Ecto neural progenitor cell (in vitro differentiated cells): Measurements from ENCODE around the gene PRIM2.
"Not testable (repeated sequence)": the region's sequence is repeated elsewhere in the genome, so short reads cannot be mapped to it uniquely, and the experiment has no call there.

Experiments used
- DNase-seq: peaks from one replicate; pipeline ENCODE4 v3.0.0-alpha.2; 2018; ENCODE audit warnings: low spot score

Gene PRIM2, protein sequence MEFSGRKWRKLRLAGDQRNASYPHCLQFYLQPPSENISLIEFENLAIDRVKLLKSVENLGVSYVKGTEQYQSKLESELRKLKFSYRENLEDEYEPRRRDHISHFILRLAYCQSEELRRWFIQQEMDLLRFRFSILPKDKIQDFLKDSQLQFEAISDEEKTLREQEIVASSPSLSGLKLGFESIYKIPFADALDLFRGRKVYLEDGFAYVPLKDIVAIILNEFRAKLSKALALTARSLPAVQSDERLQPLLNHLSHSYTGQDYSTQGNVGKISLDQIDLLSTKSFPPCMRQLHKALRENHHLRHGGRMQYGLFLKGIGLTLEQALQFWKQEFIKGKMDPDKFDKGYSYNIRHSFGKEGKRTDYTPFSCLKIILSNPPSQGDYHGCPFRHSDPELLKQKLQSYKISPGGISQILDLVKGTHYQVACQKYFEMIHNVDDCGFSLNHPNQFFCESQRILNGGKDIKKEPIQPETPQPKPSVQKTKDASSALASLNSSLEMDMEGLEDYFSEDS

DNA sequence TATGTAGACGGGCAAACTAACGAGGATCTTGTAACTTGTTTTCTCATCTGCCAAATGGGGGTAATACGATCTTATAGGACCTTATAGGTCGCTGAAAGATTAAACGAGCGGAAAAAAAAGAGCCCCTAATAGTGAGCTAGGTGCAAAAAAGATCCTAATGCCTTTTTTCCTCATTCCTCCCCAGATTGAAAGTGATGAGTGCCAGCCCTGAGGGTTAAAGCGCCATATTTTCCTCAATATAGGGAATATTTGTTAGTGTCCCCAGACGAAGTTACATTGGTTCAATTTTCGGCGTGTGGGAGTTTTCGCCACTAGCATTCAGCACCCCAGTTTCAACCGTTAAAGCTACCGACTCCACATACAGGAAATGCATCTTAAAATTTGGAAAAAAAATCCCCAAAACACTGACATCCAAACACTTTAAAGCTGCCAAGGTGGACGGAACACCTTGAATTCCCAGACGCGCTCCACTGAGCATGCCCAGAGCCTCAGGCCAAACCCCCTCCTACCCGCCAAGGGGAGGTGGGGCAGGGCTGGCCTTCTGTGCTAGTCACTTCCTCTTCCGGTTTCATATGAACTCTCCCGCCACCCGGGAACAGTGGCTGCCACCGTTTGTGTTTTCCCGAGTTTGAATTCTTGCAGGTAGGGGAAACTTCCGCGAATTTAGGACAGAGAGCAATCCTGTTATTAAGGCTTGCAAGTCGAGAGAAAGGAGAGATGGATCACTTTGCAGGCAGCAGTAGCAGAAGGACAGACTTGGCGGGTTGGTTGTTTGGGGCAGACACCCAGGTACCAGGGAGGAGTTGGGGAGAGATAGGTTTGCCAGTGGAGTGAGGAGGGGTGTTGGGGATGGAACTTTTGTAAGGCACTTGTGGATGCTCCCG, at the start of gene PRIM2:
Gene PRIM2 (plus strand): TSS at position 571 of the 884 bp plus-strand sequence. CDS start 816 bp downstream, outside the sequence.
- peak; percentile 88 for DNase-seq

DNA sequence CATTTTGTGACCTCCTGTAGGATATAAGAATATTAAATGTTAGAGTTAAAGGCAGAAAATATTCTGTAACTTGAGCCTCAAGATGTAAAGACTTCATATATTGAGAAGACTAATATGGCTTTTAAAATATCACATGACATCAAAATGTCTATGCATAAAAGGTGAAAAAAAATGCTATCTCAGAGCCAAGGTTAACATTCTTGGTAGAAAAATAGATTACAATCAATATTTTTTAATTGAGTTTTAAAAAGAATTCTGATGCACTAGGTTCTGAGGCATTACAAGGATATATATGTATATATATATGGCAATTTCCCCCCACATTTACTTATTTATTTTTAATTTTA, 49.2 kb upstream of the PRIM2 start:
- DNase-seq = no peak

DNA sequence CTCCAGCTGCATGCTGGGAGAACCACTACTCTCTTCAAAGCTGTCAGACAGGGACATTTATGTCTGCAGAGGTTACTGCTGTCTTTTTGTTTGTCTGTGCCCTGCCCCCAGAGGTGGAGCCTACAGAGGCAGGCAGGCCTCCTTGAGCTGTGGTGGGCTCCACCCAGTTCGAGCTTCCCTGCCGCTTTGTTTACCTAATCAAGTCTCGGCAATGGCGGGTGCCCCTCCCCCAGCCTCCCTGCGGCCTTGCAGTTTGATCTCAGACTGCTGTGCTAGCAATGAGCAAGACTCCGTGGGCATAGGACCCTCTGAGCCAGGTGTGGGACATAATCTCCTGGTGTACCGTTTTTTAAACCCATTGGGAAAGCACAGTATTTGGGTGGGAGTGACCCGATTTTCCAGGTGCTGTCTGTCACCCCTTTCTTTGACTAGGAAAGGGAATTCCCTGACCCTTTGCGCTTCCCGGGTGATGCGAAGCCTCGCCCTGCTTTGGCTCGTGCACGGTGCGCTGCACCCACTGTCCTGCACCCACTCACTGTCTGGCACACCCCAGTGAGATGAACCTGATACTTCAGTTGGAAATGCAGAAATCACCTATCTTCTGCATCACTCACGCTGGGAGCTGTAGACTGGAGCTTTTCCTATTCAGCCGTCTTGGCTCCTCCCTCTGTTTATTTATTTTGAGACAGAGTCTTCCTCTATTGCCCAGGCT, 43.2 kb upstream of the PRIM2 start:
- DNase-seq = not testable (repeated sequence)

DNA sequence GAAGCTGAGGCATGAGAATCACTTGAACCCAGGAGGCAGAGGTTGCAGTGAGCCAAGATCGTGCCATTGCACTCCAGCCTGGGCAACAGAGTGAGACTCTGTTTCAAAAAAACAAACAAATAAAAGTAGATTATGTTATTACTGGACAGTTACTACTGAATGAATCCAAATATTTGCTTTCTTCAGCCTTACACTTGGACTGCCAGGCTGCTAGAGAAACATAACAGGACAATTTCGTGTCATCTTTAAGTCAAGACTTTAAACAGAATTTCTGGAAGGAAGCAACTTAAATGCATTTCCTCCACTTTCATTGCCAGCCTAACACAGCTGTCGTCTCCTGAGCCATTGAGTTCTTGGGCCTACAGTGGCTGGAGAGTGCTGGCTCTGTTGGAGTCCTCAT, 42.0 kb upstream of the PRIM2 start:
- DNase-seq = no peak

DNA sequence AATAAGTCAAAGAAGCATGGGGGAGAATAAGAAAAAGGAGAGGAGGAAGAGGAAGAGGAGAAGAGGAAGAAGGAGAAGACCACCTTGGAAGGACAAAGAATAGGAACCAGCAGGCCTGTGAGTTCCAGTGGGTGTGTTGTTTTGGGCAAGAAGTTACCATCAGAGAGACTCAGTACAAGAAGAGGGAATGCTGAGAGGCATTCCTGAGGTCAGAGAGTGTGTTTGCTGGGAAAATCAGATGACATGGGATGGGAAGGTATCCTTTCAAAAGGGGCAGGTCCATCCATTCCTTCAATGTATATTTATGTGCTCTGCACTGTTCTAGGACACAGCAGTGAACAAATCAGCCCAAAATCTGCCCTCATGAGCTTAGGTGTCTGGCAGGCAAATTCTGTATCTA, 40.5 kb upstream of the PRIM2 start:
- DNase-seq = no peak

DNA sequence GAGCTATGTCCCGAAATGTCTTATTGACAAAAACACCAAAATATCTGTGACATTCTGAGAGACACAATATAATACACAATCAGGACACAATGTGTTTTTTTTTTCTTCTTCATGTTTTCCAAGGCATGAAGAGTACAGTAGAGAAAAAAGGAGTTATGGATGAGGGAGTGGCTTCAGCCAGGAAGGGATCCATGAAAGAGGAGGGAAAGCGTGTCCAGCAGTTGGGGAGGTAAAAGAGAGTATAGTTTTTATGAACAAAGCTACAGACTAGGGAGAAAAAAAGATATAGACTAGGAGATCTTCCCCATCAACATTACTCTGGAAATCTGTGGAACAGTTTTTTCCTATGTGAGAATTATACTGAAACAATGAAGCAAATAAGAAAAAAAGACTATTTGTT, 38.9 kb upstream of the PRIM2 start:
- no peak for DNase-seq

DNA sequence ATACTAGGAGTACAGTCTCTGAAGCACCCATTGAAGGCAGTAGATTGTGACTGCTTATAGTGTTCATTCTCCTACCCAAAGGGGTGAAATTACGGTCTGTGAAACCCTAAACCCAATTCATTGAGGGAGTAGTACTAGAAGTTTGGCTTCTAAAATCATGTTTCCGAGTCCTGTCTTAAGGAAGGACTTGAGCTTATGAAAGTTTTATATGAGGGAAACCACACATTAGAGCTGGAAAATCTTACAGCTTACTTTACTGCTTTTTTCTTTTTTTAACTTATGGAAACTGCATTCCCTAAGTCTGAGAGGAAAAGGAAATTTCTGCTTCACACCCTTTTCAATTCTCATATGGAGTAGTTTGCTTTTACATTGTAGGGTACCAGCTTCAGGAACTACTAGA, 38.4 kb upstream of the PRIM2 start:
- DNase-seq = no peak

DNA sequence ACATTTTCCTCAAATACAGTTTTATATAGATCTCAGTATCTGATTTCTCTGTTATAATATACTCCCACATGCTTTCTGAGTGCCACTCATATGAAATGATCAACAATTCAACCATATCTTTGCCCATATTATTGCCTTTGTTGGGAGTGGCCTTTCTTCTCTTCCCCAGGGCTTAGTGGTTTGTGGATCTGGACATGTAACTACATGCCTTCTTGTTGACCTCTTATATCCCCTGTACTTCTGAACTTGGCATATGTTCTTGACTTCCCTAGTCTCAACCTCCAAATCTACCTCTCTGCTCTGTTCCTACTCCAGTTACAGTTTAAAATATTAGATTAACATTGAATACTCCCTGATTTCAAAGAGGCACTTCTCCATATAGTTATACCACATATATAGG, 34.3 kb upstream of the PRIM2 start:
- no peak for DNase-seq

DNA sequence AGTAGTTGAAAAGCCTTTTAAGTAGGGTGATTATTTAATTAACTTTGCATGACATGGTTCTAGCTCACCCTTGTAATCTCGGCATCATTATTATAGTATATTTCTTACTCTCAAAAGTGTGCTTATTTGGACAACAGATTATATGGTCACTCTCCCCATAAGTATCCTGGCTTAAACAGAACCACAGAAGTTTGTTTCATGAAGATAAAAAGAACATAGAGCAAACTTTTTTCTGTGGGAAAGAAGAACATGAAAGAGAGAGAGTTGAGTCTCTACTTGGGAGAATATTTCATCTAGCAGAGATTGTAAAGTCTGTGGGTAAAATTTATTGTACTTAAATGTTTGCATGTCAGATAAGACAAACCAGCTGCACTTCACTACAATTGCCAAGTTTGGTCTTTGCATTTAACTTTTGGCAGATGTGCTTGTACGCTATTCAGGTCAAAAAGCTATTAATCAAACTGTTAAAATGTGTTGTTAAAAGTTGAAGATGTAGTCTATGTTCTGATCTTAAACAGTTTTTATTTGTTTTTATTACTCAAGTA, 33.4 kb upstream of the PRIM2 start:
- DNase-seq = no peak

DNA sequence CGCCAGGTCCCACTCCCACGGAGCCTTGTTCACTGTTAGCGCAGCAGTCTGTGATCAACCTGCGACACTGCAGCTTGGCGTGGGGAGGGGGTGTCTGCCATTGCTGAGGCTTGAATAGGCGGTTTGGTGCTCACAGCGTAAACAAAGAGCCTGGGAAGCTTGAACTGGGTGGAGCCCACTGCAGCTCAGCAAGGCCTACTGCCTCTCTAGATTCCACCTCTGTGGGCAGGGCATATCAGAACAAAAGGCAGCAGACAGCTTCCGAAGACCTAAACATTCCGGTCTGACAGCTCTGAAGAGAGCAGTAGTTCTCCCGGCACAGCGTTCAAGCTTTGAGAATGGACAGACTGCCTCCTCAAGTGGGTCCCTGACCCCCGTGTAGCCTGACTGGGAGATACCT, 29.3 kb upstream of the PRIM2 start:
- peak; percentile 63 for DNase-seq

DNA sequence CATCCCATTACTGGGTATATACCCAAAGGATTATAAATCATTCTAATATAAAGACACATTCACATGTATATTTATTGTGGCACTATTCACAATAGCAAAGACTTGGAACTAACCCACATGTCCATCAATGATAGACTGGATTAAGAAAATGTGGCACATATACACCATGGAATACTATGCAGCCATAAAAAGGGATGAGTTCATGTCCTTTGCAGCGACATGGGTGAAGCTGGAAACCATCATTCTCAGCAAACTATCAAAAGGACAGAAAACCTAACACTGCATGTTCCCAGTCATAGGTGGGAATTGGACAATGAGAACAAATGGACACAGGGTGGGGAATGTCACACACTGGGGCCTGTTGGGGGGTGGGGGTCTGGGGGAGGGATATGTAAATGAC, 24.0 kb upstream of the PRIM2 start:
- DNase-seq = not testable (repeated sequence)

DNA sequence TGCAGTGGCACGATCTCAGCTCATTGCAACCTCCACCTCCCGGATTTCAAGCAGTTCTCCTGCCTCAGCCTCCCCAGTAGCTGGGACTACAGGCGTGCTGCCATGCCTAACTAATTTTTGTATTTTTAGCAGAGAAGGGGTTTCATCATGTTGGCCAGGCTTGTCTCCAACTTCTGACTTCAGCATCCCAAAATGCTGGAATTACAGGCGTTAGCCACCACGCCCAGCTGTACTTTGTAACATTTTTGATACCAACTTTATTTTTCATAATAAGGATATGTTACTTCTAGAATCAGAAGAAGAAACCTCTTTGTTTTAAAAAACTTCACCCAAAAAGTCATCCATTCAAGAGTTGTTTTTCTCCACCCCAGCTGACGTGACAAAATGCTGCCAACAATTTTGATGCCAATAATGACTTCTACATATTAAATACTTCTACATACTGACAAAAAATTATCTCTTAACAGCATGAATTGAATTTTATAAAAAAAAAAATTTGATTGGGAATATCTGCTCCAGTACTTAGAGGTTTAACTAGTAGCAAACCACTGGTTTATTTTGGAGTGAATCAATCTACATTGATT, 22.5 kb upstream of the PRIM2 start:
- DNase-seq = no peak

DNA sequence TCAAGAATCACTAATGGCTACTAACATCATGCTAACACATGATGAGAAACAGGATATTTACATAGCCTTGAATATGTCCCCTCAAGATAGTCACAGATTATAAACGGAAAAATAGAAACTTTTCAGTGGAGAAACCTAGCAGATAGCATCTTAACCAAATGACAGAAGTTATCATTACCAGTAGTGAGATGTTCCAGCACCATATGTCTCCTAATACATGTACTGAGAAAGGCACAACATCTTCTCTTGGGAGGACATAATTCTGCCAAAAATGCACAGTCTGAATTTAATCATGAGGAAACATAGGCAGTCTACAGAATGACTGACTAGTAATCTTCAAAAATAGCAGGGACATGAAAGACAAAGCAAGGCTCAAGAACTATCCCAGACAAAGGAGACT, 19.9 kb upstream of the PRIM2 start:
- DNase-seq = no peak

DNA sequence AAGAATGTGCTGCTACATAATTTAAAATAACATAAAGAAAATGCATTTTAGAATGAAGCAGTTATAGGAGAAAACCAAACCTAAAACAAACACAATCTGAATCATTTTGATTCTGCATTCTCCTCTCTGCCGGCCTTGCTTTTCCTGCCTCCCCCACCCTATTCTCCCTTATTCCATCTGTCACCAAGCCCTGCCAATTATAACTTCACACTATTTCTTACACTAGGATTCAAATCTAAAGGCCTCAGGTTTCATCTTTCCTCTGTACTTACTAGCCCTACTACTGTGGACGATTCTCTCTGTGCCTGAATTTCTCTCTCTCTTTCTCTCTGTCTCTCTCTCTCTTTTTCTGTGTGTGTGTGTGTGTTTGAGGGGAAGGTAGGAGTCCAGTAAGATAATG, 18.7 kb upstream of the PRIM2 start:
- no peak for DNase-seq

DNA sequence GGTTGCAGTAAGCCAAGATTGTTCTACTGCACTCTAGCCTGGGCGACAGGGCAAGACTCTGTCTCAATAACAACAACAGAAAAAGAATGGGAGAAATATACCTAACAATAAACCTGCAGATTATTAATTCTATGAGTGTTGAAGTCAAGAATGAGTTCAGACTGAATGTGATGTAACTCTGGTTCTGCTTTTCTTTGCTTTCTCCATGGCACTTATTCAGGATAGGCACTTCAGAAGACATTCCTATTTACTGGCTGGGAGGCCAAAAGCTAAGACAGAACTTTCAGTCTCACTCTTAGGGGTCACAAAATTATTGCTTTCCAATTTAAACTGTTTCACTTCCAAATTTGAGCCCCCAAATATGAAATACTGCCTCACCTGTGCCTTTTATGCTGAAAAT, 15.7 kb upstream of the PRIM2 start:
- no peak for DNase-seq

DNA sequence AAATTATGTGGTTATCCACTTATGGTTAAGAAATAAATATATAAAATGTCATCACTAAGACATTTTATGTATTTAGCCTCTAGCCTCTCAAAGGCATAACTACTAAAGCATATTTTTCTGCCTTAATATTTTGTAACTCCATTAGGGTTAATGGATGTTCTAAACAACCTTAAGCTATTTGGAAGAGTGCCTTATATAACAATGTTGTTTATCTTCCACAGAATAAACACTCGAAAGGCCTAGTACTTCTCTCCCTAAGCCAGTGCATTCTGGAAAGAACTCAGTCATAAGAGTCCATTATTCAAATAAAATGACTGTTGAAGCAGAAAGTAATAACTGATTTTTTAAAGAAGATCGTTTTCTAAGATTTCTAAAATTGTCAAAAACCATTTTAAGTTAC, 15.0 kb upstream of the PRIM2 start:
- DNase-seq = no peak

DNA sequence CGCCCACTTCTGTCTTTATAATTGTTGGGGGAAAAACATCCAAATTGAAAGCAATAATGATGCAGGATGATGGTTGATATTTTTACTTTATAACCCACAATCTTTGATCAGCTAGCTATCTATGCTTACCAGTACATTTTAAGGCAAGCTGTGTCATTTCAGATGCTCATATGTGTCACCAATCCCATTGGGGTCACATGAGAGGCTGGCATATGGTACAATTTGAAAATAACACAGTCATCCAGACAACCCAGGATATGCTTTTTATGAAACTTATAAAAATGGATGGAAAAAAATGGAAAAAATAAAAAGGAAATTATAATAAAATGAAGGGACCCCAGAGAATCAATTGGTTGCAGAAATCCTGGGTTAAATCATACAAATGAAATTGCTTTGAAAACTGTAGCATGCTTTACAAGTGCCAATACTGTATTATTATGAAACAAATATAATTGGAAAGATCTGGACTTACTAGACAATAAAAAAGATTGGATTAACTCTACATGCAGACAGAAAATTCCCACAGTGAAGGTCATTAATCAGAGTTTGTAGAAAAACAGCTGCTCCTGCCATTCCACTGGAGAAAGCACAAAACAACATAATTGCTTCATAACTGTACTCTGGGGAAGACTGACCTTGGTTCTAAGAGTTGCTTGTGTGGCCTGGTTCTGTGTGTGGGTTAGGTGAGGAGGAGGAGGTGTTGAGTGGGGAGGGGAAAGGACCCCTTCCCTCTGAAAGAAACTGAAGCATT, 13.3 kb upstream of the PRIM2 start:
- DNase-seq = no peak

DNA sequence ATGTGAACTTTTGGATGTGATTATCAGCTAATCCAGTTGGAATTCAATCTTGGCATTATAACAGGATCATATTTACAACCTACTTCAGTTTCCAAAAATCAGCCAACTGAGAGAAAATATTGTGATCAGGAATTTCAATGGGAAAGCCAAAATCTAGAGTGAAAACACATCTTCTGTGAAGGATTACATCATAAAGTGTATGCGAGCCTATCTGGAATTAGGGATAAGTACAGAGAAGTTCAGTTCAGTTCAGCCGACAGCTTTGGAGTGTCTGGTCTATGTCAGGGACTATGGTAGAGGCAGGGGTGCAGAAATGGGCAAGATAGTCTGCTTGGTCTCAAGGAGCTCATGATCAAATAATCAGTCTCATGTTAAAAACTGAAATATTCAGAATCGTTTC, 12.3 kb upstream of the PRIM2 start:
- no peak for DNase-seq

DNA sequence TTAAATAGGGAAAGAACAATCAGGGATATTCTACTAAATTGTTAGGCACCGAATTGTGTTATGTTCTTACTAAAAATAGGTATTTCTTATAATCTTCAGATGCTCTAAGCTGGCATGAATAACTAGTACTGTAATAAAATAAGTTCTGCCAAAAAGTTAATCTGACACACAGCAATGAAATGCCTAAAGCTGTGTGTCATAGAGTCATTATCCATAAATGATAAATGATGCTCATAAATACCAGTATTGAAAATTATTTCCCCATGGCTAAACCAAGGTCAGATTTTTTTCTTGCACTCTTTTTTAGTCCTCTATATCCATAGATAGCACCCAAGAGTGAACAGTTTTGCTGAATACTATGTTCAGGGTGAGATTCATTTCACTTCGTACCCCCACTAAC, 11.7 kb upstream of the PRIM2 start:
- DNase-seq = no peak

DNA sequence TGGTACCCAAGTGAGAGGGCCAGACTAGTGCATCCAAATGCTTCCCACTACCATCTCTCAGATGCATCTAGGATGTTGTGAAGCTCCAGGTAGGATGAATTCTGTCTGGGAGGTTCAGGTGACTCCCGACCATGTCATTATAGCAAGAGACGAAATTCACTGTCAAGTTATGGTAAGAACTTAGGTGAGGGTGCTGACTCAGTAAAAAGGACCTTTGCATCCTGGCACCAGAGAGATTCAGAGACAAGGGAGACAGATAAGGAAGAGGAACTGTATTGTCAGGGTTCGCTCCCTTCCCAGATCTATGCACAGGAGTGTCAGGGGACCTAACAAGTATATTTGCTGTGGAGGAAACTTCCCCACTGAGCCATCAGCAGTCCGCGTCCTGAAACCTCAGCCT, 11.2 kb upstream of the PRIM2 start:
- DNase-seq = no peak

DNA sequence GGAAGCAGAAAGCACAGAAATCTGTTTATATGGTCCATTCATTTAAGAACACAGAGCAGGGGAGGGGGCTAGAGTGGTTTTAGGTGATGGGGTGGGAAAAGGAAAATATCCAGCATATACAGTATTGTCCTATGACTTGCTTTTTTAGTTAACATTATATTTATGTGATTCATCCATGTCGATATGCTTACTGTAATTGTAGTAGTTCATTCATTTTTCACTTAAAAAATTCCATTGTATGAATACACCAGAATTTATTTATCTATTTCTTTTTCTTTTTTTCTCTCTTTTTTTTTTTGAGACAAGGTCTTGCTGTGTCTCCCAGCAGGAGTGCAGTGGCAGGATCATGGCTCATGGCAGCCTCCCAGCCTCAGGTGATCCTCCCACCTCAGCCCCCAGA, 9.6 kb upstream of the PRIM2 start:
- no peak for DNase-seq
